GM20000 (cell line): ENCODE data around the gene ATP6V1C2.

Experiments used
- DNase-seq: peaks from one replicate; pipeline ENCODE4 v3.0.0; 2012; ENCODE audit warnings: low spot score
- CTCF ChIP-seq: IDR thresholded peaks from 2 replicates; pipeline ENCODE4 v1.5.1; 2012; ENCODE audit warnings: mild to moderate bottlenecking, control low read depth; ENCODE audit errors: extremely low read depth, missing control alignments

ATP6V1C2 gene

GRCh38 chr2:10750610-10751009 is 29.2 kb downstream of the ATP6V1C2 start:
- no peak for DNase-seq
- no peak for TF ChIP-seq CTCF

DNA sequence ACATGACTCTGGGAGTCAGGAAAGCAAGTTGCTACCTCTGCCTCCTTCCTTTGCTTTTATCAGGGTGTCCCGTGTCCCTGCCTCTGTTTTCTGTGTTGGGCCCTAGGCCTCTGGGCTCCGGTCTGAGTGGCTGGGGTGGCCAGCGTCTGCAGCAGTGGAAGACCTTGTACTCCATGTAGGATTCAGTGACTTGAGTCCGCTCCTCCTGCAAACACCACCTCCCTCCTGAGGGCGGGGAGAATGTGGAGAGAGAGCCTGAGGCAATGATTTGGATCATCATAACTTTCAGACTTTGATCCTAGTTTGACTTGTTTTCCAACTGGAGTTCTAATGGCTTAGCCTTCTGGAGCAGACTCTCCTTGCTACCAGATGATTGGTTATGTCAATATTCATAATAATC is 30.8 kb downstream of the ATP6V1C2 start:
- DNase-seq, result no peak

DNA sequence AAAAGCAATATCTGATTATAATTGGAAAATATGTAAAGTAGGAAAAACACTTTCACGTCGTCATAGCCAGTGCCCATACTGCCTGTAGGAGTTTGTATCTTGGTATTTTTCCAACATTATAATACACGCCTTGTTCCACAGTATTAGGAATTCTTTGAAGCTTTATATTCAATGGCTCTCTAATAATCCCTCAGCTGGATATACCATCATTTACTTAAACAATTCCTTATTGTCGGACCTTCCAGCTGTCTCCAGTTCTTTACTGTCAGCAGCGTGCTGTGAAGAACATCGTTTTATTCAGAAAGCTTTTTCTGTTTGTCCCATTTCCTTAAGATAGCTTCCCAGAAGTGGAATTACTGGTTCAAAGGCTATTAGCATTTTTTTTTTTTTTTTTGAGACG is 31.7 kb downstream of the ATP6V1C2 start:
- TF ChIP-seq CTCF, result no peak

More for the DNA sequence above, 30.8 kb downstream of the ATP6V1C2 start:
- no peak for TF ChIP-seq CTCF

GRCh38 chr2:10753876-10754275 is 32.4 kb downstream of the ATP6V1C2 start:
- TF ChIP-seq CTCF, result no peak

More for the DNA sequence above, 31.7 kb downstream of the ATP6V1C2 start:
- DNase-seq, result no peak

DNA sequence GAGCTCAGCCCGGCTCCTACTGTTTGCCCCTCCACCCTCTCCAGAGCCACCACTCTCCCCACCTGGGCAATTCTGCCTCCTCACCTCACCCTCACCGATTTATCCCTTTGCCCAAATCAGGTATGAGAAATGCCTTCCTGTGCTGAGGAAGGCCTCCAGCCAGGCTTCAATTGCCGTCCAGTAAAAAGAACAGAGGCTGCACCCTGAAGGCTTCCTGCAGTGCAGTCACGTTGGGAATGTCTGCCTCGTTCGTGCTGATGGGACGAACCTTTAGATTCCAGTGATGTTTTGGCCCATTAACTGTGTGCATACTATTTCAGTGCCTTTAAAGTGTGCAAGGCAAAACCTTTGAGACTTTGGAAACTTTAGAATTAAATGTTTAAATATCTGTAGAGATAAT is 34.2 kb downstream of the ATP6V1C2 start:
- TF ChIP-seq CTCF, result no peak
- DNase-seq, result no peak

More at GRCh38 chr2:10753876-10754275, 32.4 kb downstream of the ATP6V1C2 start:
- no peak for DNase-seq

DNA sequence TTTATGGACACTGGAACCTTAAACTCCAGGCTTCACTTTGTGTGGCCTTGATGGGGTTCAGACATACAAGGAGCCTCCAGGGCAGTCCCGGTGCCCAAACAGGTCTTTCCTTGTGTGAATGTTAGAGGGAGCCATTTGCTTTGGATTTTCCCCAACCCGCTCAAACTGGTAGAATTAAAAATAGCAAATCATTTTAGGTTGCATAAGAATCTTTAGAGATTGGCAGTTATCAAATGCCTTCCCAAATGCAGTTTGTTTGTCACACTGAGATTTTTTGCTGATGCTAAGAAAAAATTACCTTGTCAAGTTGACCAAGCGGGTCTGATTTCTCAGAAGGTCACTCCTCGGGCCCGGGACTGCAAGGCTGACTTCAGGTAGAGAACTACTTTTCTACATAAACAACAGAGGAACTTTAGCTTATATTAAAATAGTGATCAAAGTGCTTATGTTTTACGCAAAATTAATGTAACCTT is 36.4 kb downstream of the ATP6V1C2 start:
- DNase-seq, result no peak
- no peak for TF ChIP-seq CTCF

DNA sequence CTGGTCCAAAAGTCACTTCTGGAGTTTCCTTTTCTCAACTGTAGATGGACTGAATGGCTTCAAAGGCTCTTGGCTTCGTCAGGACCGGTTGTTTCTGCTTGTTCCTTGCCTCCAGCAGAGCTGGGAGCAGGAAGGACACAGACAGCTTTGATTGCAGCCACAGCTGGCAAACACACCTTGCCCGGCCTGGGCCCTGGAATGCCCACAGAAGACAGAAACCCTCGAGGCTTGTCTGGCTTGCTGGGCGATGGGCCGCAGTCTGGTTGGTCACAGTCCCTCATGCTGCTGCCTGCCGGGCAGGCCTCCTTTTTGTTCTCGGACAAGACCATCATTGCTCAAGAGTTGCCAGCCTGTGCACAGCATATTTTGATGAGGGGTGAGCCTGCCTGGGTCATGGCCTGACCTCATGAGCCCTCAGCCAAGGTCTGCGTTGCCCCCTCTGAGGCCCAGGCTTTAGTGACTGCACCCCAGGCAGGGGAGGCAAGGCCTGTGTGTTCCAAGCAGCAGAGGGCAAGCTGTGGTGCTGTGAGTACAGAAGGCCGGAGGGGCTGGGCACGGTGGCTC is 37.8 kb downstream of the ATP6V1C2 start:
- no peak for TF ChIP-seq CTCF
- DNase-seq, result no peak
